NCI-H2029 treated with DMSO at 0.1 percent for 48 hours (cell line): Measurements from ENCODE around the gene CYP26C1.
"Not testable (repeated sequence)": the region's sequence is repeated elsewhere in the genome, so short reads cannot be mapped to it uniquely, and the experiment has no call there.

Experiments
- DNase-seq: peaks from one replicate; lab custom pipeline; 2025; lab: John Stamatoyannopoulos, UW

Gene CYP26C1

DNA sequence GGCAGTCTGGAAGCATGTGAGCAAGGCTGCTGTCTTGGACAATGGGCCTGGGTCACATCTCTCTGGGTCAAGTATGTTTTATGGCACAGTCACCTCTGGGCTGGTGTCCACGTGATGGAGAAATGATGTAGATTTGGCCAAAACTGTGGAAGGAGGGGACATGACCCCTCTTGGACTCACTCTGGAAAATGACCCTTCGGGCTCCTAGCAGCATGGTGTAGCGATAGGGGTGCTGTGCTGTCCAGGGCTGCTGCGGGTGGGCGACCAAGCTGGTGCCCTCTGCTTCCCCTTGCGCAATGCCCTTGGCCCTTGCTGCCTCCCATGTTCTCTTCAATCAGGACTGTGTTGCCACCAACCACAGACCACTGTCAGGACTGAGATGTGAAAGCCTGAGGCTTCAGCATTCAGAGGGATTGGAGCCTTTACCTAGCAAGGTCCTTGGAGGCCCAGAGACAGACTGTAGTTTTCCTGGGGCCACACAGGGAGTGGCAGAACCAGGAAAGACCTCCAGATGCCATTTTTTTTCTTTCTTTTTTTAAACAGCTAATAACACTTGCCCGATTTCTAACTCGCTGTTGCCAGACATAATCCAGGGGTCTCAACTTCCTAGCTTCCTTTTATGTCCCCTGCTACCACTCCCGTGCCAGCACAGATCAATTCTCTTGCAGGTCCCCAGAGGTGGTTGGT lies 19.2 kb downstream of the CYP26C1 start:
- DNase-seq, result no peak

DNA sequence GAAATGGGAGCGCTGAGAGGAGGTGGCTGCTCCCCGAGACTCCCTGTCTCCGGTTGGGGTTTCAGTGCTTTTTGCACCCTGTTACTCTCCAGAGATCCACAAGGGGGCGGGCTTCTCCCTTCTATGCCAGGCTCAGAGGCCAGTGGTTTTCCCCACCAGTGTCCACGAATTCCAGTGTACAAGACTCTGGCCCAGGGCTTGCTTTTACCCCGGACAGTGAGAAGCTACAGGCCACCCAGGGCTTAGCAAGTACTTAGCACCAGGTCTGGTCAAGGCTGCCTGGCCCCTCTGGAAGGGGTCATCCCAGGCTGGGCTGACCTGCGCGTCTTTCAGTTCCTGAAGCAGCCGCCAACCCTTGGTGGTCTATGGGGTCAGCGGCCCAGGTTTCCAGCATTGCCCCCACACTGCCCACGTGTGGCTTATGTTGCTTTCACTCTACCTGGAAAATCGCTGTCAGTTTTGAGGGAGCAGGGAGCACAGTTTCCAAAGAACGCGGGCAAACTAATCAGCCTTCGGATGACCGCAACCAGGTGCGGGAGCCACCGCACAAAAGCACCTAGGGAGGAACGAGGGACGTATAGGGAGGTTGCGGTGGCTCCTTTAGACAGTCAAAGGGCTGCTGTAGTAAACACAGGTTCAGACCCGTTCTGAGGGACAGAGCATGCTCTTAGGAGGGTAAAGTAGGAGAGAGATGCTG lies 19.9 kb downstream of the CYP26C1 start:
- DNase-seq, result peak; percentile 7

DNA sequence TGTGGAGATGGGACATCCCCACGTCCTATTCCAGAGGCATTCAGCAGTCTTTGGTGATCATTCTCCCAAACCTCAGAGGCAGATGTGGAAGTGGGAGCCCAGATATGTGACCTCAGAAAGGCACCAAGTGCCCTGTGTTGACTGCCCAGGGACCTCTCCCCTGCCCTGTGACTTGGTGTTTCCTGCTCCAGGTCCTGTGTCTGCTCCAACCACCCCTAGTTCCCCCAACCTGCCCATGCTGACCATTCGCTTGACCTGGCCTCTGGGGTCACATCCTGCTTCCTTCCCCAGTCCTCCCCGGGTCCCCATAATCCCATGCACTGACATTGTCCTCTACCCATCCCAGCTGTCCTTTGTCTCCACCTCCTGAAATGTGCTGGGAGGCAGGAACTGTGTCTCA lies 20.7 kb downstream of the CYP26C1 start:
- no peak for DNase-seq

DNA sequence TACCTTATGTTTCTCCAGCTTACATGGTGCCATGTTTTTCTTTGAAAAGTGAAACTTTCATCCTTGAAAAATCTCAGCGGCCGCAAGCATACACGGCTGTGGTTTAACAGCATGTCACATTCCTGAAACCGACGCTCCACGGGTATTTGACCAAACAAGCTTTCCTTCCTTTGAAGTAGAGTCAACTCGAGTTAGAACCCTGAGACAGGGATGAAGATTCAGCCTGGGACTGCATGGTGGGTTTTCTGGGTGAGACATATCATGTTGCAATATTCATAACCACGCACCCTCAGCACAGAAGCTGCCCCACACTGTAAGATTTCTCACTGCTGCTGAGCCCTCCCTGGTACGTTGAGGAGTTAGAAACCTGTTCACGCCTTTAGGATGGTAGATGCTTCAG lies 21.2 kb downstream of the CYP26C1 start:
- DNase-seq, result no peak

DNA sequence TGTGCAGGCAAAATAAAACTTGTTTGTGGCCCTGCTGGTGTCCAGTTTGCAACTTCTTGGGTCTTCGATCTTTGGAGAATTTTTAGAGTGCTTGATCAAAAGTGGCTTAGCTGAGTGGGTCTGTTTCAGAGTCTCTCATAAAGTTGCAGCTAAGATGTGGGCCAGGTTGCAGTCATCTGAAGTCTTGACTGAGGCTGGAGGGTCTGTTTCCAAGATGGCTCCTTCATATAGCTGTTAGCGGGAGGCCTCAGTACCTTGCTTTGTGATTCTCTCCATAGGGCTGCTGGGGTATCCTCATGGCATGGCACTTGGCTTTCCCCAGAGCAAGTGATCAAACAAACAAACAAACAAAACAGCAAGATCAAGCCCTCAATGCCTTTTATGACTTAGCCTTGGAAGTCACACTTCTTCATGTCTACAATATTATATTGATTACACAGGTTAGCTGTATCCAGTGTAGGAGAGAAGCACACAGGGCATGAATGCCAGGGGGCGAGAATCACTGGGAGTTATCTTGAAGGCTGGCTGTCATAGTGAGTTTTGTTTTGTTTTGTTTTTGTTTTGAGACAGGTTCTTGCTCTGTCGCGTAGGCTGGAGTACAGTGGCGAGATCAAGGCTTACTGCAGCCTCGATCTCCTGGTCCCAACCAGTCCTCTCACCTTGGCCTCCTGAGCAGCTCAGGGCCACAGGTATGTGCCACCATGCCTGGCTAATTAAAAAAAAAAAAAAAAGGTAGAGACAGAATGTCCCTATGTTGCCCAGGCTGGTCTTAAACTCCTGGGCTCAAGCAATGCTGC lies 23.3 kb downstream of the CYP26C1 start:
- DNase-seq, result no peak

DNA sequence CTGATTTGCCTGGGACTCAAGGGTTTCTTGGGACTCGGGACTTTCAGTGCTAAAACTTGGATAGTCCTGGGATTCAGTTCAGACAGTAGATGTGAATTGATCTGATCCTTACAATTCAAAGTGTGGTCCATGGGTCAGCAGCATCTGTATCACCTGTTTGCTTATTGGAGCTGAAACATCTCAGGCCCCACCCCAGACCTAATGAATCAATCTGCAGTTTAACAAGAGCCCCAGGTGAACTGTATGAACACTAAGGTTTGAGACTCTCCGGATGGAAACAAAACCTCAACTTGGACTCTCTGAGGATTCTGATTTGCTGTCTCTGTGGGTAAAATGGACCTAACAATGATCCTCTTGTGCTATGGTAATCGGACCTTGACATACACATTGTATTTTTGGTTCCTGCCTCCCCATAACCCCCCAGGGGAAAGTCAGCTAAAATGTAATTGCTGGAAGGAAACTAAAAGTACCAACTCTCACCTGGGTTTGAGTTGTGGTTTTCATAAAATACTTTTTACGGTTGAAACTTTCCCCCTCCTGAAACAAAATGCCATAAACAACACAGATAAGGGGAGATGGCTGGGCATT lies 24.8 kb downstream of the CYP26C1 start:
- no peak for DNase-seq

DNA sequence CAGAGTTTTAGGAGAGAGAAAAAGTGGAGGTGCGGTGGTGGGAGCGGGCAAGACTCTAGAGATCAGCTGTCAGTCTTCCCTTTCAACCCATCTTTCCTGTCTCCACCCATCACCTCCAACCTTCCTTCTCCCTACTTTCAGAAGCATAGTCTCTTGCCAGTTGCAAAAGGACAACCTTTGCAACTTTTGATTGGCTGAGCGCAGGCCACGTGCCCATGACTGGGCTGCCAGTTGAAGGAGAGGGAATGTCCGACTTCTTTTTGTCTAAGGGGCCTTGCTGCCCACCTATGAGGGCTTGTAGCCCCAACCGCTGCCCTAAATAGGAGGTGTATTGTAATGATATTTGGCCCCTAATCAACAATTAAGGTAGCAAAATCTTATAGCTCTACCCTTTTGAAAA lies 25.7 kb downstream of the CYP26C1 start:
- no peak for DNase-seq

DNA sequence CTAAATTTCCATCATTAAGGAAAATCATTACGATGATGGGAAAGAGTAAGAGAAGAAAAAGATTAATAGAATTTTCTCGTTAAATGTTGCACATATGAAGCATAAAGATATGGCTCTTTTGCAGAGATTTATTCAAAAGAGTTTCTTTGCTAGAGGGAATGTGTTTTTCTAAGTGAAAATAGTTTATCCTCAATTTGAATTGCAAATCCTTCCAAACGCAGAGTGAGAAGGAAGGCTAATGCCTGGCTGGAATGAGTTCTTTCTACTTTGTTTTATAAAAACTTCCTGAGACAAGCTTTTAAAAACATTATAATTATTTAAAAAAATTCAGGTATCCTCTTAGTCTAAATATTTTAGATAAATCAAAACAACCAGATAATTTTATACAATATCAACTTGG lies 27.2 kb downstream of the CYP26C1 start:
- DNase-seq, result no peak

DNA sequence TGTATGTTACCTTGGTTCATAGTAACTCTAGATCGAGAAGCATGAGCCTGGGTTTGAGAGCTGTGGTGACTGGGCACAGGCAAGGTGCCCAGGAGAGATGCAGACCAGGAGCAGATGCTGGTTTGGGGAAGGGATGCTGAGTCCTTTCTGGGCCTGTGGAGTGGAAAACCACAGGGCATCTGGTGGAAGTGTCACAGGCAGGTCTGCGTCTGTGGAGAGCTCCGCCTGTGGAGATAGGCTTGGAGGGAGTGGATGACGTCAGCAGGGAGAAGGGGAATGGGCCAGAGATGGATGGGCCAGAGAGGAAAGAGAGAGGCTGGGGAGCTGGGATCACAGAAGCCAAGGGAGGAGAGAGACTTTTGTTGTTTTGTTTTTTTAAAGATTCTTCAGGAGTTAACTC lies 27.9 kb downstream of the CYP26C1 start:
- DNase-seq, result no peak

DNA sequence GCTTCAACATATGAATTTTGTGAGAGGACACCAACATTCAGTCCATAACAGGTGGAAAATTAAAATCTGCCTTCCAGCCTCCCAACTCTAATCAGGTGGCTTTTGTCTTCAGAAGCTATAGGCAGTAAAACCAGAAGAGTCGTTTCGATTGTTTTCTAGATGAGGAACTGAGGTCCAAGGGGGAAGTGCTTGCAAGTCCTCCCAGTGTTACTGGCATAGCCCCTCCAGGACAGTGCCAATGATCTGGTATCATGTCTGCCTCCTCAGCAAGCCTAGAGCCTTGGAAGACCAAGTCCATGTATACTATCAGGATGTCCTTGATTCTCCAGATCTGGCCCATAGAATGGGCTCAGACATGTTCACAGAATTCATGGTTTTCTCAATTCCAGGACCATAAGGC lies 30.0 kb downstream of the CYP26C1 start:
- no peak for DNase-seq

DNA sequence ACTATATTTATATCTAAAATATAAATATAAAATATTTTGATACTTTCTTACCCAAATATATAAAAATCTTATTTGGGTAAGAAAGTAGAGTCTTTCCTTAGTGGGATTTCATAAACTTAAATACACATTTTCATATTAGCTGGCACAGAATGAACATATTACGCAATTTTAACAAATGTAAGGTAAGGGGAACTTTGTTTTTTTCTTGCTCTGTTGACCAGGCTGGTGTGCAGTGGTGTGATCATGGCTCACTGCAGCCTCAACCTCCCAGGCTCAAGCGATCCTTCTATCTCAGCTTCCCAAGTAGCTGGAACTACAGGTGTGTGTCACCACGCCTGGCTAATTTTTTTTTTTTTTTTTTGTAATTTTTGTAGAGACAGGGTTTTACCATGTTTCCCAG lies 31.4 kb downstream of the CYP26C1 start:
- DNase-seq, result no peak

DNA sequence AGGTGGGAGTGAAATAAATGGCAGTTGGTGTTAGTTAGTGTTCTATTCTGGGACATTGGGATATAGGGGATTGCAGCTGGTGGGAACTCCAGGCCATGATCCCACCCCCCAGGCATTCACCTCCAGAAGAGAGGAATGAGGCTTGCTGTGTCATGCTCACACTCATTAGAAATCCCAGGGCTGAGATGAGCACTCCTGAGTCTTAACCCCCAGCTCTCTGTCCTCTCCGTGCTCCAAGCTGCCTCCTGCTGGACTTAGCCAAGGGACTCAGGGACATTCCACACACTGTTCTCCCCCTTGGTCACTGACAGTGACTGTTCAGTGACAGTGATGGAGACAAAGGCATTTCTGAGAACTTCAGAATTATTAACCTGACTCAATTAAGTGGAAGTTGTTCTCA lies 34.6 kb downstream of the CYP26C1 start:
- no peak for DNase-seq

DNA sequence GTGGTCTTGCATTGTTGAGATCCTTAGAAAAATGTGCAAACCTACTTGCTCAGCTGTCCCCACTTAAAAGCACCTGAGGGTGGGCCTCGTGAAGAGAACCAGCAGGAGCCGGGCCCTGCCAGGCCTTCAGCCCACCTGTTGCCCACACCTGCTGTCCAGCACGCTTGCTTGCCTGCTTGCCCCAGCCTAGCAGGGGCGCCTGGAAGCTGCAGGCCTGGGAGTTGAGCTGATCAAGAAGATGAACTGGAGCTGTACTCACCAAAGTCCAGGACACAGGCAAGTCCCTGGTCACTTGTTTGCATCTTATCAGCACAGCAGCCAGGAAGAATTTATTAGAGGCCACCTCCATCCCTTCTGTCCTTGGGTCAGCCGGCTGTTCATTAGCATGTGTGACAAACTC lies 36.3 kb downstream of the CYP26C1 start:
- no peak for DNase-seq

DNA sequence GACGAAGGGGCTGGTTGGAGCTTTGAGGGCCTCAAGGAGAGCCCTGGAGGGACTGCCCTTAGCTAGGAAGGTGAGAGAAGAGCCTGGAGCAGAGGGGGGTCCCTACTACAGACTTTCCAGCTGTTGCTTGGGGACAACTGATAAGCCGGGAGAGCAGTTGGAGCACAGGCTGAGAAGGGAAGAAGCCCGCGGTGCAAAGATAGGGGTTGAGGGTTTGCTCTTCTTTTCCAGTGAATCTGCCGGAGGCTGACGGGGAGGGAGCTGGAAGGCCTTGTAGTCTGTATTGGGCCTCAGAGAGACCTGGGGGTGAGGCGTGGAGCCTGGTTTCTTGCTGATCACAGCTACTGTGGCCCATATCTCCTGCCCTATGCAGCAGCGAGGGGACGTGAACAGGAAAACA lies 36.8 kb downstream of the CYP26C1 start:
- no peak for DNase-seq

DNA sequence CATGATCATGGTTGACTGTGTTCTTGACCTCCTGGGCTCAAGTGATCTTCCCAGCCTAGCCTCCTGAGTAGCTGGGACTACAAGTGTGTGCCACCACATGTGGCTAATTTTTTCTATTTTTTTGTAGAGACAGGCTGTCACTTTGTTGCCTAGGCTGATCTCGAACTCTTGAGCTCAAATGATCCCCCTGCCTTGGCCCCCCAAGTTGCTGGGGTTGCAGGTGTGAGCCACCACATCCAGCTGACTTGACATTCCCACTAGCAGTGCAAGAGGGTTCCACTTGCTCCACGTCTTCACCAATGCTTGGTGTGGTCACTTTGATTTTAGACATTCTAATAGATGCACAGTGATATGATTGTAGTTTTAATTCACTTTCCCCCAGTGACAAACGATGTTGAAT lies 38.2 kb downstream of the CYP26C1 start:
- DNase-seq, result no peak

DNA sequence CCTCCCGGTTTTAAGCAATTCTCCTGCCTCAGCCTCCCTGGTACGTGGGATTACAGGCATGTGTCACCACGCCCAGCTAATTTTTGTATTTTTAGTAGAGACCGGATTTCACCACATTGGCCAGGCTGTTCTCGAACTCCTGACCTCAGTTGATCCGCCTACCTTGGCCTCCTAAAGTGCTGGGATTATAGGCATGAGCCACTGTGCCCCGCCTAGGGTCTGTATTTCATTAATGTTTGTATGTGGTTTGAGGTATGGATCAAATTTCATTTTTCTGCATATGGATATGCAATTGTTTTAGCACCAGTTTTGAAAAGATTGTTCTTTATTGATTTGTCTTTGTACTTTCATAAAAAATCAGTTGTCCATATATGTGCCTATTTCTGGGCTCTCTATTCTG lies 39.1 kb downstream of the CYP26C1 start:
- no peak for DNase-seq

DNA sequence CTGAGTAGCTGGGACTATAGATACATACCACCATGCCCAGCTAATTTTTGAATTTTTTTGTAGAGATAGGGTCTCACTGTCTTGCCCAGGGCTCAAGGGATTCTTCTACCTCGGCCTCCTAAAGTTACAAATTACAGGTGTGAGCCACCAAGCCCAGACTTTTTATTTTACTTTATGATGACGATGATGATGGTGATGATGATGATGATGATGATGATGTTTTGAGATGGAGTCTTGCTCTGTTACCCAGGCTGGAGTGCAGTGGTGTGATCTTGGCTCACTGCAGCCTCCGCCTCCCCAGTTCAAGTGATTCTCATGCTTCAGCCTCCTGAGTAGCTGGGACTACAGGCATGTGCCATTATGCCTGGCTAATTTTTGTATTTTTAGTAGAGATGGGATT lies 40.5 kb downstream of the CYP26C1 start:
- not testable (repeated sequence) for DNase-seq

DNA sequence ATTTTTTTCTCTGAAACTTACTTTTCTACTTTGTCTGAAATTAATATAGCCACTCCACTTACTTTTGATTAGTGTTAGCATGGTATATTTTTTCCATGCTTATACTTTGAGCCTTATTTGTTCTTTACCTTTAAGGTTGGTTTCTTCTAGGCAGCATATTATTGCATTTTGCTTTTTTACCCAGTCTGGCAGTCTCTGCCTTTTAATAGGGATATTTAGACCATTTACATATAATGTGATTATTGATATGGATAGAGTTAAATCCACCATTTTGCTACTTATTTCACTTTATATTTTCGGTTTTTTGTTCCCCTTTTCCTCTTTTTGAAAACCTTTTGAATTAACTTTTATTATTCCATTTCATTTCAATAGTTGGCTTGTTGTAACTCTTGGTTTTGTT lies 43.4 kb downstream of the CYP26C1 start:
- no peak for DNase-seq

DNA sequence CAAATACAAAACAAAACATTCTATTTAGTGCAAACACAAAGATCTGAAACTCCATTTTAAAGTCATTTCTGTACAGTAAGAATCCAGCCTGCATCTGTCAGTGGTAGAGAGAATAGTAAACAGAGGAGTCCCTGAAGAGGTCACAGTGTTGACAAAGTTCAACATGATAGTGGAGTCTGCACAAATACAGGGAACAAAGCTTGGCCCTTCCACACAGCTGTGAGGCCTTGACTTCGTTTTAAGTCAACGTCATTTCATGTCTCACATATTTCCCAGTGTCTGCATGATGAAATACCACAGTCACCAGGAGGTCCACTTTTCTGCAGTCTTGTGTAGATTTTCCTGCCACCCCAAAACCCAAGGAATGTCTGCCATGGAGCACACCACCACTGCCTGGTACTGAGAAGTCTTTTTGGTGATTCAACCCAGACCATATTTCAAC lies 46.1 kb downstream of the CYP26C1 start:
- peak; percentile 2 for DNase-seq

DNA sequence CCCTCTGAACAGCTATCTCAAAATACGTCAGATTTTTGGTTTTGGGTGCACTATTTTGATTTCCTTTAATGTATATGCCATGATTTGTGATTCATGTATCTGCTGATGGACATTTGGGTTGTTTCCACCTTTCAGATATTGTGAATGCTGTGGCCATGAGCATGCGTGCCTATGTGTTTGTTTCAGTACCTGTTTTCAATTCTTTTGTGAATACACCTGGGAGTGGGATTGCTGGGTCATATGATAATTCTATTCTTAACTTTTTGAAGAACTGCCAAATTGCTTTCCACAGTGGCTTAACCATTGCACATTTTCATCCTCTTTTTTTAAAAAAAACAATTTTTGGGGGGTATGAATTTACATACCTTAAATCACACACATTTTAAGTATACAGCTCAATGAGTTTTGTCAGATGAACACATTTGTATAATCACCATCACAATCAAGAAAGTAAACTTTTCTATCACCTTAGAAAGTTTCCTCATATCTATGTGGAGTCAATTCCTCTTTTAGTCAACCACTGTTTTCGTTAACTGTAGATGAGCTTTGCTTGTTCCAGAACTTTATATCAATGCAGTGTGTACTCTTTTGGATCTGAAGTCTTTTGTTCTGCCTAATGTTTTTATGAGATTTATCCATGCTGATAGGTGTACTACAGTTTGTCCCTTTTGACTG lies 50.0 kb downstream of the CYP26C1 start:
- no peak for DNase-seq

DNA sequence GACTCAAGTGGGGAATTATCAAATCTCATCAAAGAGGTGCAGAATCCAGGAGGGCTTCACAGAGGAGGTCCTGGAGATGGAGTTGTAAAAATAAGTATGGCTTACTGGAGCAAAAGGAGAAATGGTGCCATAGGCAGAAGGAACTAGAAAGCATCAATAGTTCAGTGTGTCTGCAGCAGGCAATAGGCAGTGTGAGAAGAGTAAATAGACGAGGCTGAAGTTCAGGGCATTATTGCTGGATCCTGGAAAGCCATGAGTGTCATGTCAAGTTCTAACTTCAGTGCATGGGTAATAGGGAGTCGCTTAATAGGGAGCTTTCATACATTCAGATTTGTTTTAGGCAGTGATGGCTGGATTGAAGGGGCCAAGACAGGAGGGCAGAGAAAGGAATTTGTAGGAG lies 52.4 kb downstream of the CYP26C1 start:
- DNase-seq, result no peak
